Body of pancreas (tissue), 4 donors: Measurements from ENCODE around the gene SORCS2.

ENCODE experiments used
- CTCF ChIP-seq, 7 experiments: fragments of 450-650 bp in 4 of 7; fragments of 200-600 bp in 3 of 7; sonication (generic) in 3 of 7; IDR thresholded peaks; one replicate each; pipeline ENCODE4 v1.5.1; 2016 to 2019; ENCODE audit warnings: antibody characterized with exemption in 7 of 7
- POLR2A ChIP-seq, 3 donors: fragments of 450-650 bp; IDR thresholded peaks; one replicate each; pipeline ENCODE4 v1.6.1; 2016; ENCODE audit warnings: antibody characterized with exemption in 3 of 3, mild to moderate bottlenecking in 2 of 3

DNA sequence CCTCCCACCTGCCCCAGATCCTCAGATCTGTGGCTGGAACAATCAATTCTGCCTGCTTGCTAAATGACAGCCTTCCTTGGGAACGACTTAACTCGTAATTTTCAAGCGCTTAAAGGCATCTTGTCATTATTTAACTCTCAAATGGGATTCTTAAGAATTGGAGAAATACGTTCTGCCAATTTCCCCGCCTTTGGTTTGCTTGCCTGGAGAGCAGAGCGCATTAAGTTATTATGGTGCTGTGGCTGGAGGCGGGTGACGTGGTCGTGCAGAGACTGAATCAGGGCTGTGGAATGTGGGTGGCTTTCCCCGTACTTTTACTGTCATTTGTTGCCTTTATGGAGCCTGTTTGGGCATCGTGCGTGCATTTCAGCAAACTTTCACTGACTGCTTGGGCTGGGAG is 321.3 kb downstream of the SORCS2 start:
- TF ChIP-seq CTCF (IDR thresholded peaks at IDR 0.05), result no peak
- no peak for TF ChIP-seq POLR2A (IDR thresholded peaks at IDR 0.05)
